Right lobe of liver (tissue), 6 donors: Measurements from ENCODE around the gene ARIH2. TPM values are rescaled to one million over a fixed set of nuclear protein-coding genes. Genes with fewer than 3 reads are reported as not detected.

Experiments
- ATAC-seq, 4 donors: fragments of 200-7000 bp; cut with Tn5 transposase; one replicate each; pipeline ENCODE4 v1.9.1; 2020; ENCODE audit warnings: mild to moderate bottlenecking in 4 of 4, moderate library complexity in 4 of 4
- DNase-seq, 3 donors: peaks; one replicate each; pipeline ENCODE4 v3.0.0-alpha.2; 2020
- H3K27ac ChIP-seq, 3 donors: fragments of 200-600 bp; one replicate each; pipeline ENCODE4 v1.8.0; 2022
- H3K27me3 ChIP-seq, 2 donors: fragments of 200-600 bp; one replicate each; pipeline ENCODE4 v1.8.0; 2022
- H3K36me3 ChIP-seq, 4 donors: fragments of 200-600 bp; sonication (generic) in 1 of 4; one replicate each; pipeline versions ENCODE4 v1.5.1 to v1.8.0; 2017 to 2022; ENCODE audit warnings: control low read depth in 1 of 4
- H3K4me1 ChIP-seq, 4 donors: fragments of 200-600 bp; sonication (generic) in 1 of 4; one replicate each; pipeline versions ENCODE4 v1.5.1 to v1.8.0; 2017 to 2022; ENCODE audit warnings: control low read depth in 1 of 4
- H3K4me3 ChIP-seq, 3 donors: fragments of 200-600 bp; one replicate each; pipeline ENCODE4 v1.8.0; 2022
- H3K9me3 ChIP-seq, 4 donors: fragments of 200-600 bp; sonication (generic) in 1 of 4; one replicate each; pipeline versions ENCODE4 v1.5.1 to v1.8.0; 2017 to 2022; ENCODE audit warnings: control low read depth in 1 of 4
- CTCF ChIP-seq, 4 donors: fragments of 200-600 bp in 3 of 4; fragments of 450-650 bp in 1 of 4; IDR thresholded peaks; one replicate each; pipeline versions ENCODE4 v1.5.1 to v1.8.0; 2016 to 2022; ENCODE audit warnings: antibody characterized with exemption in 4 of 4, mild to moderate bottlenecking in 2 of 4
- POLR2A ChIP-seq: fragments of 450-650 bp; IDR thresholded peaks from one replicate; pipeline ENCODE4 v1.6.1; 2017; ENCODE audit warnings: antibody characterized with exemption, mild to moderate bottlenecking
- WGBS: methylation state at CpG from one replicate; pipeline ENCODE4 v1.1.6; 2018; ENCODE audit warnings: low coverage, low lambda C conversion rate; ENCODE audit not compliant: insufficient coverage; ENCODE audit errors: missing lambda C conversion rate; 5-methylcytosine and 5-hydroxymethylcytosine counted together
- intact Hi-C, 2 donors: fragments of 100-400 bp; cut with DNase I; formaldehyde crosslinking; loops; one replicate each; pipeline versions ENCODE4 v1.11.2 to v1.14.1; 2022
- total RNA-seq, 6 experiments: library from RNA; depleted of rRNA in 2 of 6; stranded (reverse); fragments of >200 nt in 2 of 6; fragmentation: NEBNext Ultra II Directional in 3 of 6; extraction: Animal tissue kit (Norgen Biotek cat#: 25700) in 3 of 6; gene quantifications; one replicate each; pipeline versions ENCODE4 v1.1.0 to v1.2.4, GENCODE V29; 2016 to 2023
- donor health status: DM: no; HTN: yes; CAD: no.
- donor health status: DM: no; HTN: no; CAD: no.
- donor health status: DM: no; HTN: no; CAD: no.
- donor health status: DM: no; HTN: yes; CAD: no.
- donor health status: DM: no; HTN: yes; CAD: no.

Gene ARIH2
- total RNA-seq, 6 experiments from 2014 or later: 34.4 to 44.9 (median 38.2) TPM

DNA sequence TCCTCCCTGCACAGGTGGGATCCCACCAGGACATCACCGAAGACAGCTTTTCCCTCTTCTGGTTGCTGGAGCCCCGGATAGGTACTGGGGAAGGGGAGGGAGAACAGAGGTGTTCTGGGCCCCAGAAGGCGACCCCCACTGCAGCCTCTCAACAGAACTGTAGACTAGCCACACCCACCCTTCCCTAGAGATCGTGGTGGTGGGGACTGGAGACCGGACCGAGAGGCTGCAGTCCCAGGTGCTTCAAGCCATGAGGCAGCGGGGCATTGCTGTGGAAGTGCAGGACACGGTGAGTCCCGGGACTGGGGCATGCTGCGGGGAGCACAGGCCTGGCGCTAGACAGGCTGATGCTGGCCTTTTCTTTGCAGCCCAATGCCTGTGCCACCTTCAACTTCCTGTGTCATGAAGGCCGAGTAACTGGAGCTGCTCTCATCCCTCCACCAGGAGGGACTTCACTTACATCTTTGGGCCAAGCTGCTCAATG is 104.1 kb downstream of the ARIH2 start:
- Histone ChIP-seq H3K27ac (peak overlapping the region; percentile 88 to 100 (median 99)), H3K27me3 (no peaks in the 10 kb centered on the region), H3K9me3 (no peaks in the 10 kb centered on the region), H3K4me3 (peak overlapping the region; percentile 92 to 99 (median 97)), H3K4me1 (peaks cover 0 to 26% (median 11%) of the 10 kb centered on the region in 4 donors), H3K36me3 (peaks cover 0 to 32% (median 14%) of the 10 kb centered on the region in 4 donors)
- DNase-seq: peak in 2 of 3 donors; percentile 48 to 58
- ATAC-seq: no peak
- intact Hi-C loops: no loop called here
- 0% methylated on average over 3 of the region's 12 CpGs for WGBS
- TF ChIP-seq CTCF (IDR thresholded peaks at IDR 0.05) (no peak), POLR2A (no peak)

- no peak overlapping the region for H3K4me3 ChIP-seq
- no peaks in the 10 kb centered on the region for H3K9me3 ChIP-seq
- H3K27ac ChIP-seq: no peak overlapping the region
- TF ChIP-seq POLR2A (no peak), CTCF (IDR thresholded peaks at IDR 0.05) (no peak)
- intact Hi-C loops: no loop called here
- no peaks in the 10 kb centered on the region for H3K27me3 ChIP-seq
- H3K4me1 ChIP-seq: peaks cover 0 to 33% (median 14%) of the 10 kb centered on the region in 4 donors
- DNase-seq: no peak
- 100% methylated on average over 1 of the region's 4 CpGs for WGBS
- H3K36me3 ChIP-seq: peaks cover 0 to 32% (median 14%) of the 10 kb centered on the region in 4 donors
- no peak for ATAC-seq
Observed at GRCh38 chr3:49023775-49024174, 105.1 kb downstream of the ARIH2 start.

DNA sequence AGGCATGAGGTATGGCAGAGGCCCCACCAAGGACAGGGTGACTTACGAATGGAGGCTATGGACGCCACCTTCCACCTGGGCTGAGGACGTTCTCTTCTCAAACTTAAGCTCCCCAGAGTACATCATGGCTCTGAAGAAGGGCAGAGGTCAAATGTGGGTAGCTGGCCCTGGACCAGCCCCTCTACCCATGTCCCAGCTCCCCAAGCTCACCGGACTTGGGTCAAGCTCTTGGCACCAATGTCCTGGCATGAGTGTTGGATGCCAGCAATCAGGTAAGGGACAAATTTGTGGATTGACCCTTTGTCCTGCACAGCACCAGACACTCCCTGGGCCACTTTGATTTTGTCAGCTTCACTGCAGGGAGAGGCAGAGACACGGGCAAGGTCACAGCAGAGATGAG is 105.8 kb downstream of the ARIH2 start:
- 85% methylated on average over 2 of the region's 5 CpGs for WGBS
- ATAC-seq: no peak
- Histone ChIP-seq H3K4me1 (peaks cover 0 to 27% (median 13%) of the 10 kb centered on the region in 4 donors), H3K27me3 (no peaks in the 10 kb centered on the region), H3K27ac (no peak overlapping the region), H3K9me3 (no peaks in the 10 kb centered on the region), H3K4me3 (no peak overlapping the region), H3K36me3 (peaks cover 0 to 32% (median 14%) of the 10 kb centered on the region in 4 donors)
- no peak for TF ChIP-seq POLR2A
- TF ChIP-seq CTCF (IDR thresholded peaks at IDR 0.05): no peak
- DNase-seq: no peak
- intact Hi-C loops: no loop called here

- Histone ChIP-seq H3K36me3 (peaks cover 0 to 33% (median 14%) of the 10 kb centered on the region in 4 donors), H3K9me3 (no peaks in the 10 kb centered on the region), H3K27ac (no peak overlapping the region), H3K27me3 (no peaks in the 10 kb centered on the region), H3K4me3 (no peak overlapping the region), H3K4me1 (peaks cover 0 to 21% (median 9%) of the 10 kb centered on the region in 4 donors)
- TF ChIP-seq CTCF (IDR thresholded peaks at IDR 0.05) (no peak), POLR2A (no peak)
- WGBS: no CpG with 5 or more reads among the region's 13 CpGs
- intact Hi-C loops: no loop called here
- ATAC-seq (no peak), DNase-seq (no peak)
Observed at GRCh38 chr3:49025005-49025792, 106.6 kb downstream of the ARIH2 start.
